G401.6 (cell line): ENCODE measurements around the gene TMEM129.

Experiments
- FAIRE-seq: peaks from 2 replicates; lab custom pipeline; 2012; peaks lifted over from hg19 to GRCh38; lab: Jason Lieb, UNC

Gene TMEM129

GRCh38 chr4:1744552-1744951 lies 23.4 kb upstream of the TMEM129 start:
- FAIRE-seq = no peak

GRCh38 chr4:1743975-1744374 lies 22.9 kb upstream of the TMEM129 start:
- FAIRE-seq = no peak

- FAIRE-seq = no peak
These were observed 22.4 kb upstream of the TMEM129 start for GRCh38 chr4:1743551-1743950.

- no peak for FAIRE-seq
These were observed 20.1 kb upstream of the TMEM129 start for GRCh38 chr4:1741208-1741607.

- FAIRE-seq = no peak
These were observed 19.0 kb upstream of the TMEM129 start for GRCh38 chr4:1740021-1740545.

GRCh38 chr4:1739358-1739757 lies 18.2 kb upstream of the TMEM129 start:
- FAIRE-seq = no peak

- FAIRE-seq = no peak
These were observed 17.3 kb upstream of the TMEM129 start for GRCh38 chr4:1738410-1738809.

- FAIRE-seq = no peak
These were observed 16.5 kb upstream of the TMEM129 start for GRCh38 chr4:1737666-1738065.

GRCh38 chr4:1736812-1737211 lies 15.7 kb upstream of the TMEM129 start:
- no peak for FAIRE-seq

- no peak for FAIRE-seq
These were observed 14.1 kb upstream of the TMEM129 start for GRCh38 chr4:1735215-1735614.

- FAIRE-seq = no peak
These were observed 11.8 kb upstream of the TMEM129 start for GRCh38 chr4:1732911-1733310.

- no peak for FAIRE-seq
These were observed 10.1 kb upstream of the TMEM129 start for GRCh38 chr4:1731180-1731579.

GRCh38 chr4:1730532-1731135 lies 9.5 kb upstream of the TMEM129 start:
- no peak for FAIRE-seq

GRCh38 chr4:1728061-1728980 lies 7.2 kb upstream of the TMEM129 start:
- FAIRE-seq = no peak

GRCh38 chr4:1727117-1728031 lies 6.3 kb upstream of the TMEM129 start:
- no peak for FAIRE-seq

- FAIRE-seq = peak; percentile 64
These were observed 5.2 kb upstream of the TMEM129 start for GRCh38 chr4:1726146-1726934.

GRCh38 chr4:1725521-1725920 lies 4.4 kb upstream of the TMEM129 start:
- no peak for FAIRE-seq

GRCh38 chr4:1723131-1723801 lies 2.1 kb upstream of the TMEM129 start:
- FAIRE-seq = no peak

- FAIRE-seq = no peak
These were observed 1.5 kb upstream of the TMEM129 start for GRCh38 chr4:1722551-1723118.

GRCh38 chr4:1721666-1722550 lies 785 bp upstream of the TMEM129 start:
- FAIRE-seq = no peak
